Stimulated activated CD4-positive, alpha-beta T cell treated with anti-CD3 and anti-CD28 coated beads, Interleukin-12 subunit alpha, Interleukin-12 subunit beta, amount 100 ng/mL, for 48 hours (primary cell): ENCODE measurements around the gene FOXO4.

Source experiments
- DNase-seq, 3 donors: peaks; one replicate each; pipeline ENCODE4 v3.0.0-alpha.2; 2020; ENCODE audit warnings: low read depth in 2 of 3, low spot score in 1 of 3

The FOXO4 gene

DNA sequence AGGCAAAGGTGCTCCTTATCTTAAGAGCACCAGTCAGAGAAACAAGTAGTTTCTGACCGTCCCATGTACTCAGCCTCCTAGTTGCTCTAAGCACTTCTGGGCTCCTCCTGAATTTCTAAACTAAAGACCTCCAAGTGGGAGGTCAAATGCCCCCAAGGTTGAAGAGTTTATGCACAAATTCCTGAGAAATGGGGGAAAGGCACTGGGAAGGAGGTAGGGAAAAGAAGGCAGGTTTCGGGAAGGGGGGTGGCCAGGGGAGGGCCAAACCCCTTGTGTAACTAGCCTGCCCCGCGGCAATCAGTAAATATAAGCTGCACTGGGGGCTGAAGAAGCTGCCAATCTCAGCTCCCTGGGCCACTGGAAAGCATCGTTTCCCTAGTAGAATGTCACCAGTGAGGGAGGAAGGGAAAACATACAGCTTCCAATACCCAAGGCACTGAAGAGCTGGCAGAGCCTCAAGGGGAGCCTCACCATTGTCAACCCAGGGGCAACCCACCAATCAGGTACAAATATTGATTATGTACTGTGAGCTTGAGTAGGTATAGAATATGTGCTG lies 3.4 kb downstream of the FOXO4 start:
- DNase-seq = no peak

DNA sequence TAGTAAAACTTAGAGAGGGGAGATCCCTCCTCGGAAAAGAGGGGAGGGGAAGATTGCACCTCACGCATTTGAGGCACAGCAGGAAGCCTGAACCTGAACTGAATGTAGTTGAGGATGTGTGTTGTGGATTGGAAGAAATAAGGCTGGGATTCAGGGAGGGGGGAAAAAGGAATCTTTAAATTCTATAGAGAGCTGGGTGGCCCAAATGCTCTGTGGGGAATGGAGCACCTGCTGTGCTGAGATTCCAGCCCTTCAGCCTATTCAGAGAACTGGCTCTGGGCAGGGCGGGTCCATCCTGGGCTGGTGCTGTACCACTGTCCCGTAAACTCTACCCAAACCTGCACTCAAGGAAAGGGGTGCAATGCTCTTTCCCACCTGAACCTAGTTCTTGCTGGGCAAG lies 4.1 kb downstream of the FOXO4 start:
- no peak for DNase-seq

DNA sequence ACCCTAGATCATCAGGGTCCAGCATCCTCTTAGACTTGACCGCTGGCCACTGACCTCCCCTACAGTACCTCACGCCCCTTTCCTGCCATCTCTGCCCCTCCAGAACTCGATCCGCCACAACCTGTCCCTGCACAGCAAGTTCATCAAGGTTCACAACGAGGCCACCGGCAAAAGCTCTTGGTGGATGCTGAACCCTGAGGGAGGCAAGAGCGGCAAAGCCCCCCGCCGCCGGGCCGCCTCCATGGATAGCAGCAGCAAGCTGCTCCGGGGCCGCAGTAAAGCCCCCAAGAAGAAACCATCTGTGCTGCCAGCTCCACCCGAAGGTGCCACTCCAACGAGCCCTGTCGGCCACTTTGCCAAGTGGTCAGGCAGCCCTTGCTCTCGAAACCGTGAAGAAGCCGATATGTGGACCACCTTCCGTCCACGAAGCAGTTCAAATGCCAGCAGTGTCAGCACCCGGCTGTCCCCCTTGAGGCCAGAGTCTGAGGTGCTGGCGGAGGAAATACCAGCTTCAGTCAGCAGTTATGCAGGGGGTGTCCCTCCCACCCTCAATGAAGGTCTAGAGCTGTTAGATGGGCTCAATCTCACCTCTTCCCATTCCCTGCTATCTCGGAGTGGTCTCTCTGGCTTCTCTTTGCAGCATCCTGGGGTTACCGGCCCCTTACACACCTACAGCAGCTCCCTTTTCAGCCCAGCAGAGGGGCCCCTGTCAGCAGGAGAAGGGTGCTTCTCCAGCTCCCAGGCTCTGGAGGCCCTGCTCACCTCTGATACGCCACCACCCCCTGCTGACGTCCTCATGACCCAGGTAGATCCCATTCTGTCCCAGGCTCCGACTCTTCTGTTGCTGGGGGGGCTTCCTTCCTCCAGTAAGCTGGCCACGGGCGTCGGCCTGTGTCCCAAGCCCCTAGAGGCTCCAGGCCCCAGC lies 5.2 kb downstream of the FOXO4 start:
- no peak for DNase-seq

DNA sequence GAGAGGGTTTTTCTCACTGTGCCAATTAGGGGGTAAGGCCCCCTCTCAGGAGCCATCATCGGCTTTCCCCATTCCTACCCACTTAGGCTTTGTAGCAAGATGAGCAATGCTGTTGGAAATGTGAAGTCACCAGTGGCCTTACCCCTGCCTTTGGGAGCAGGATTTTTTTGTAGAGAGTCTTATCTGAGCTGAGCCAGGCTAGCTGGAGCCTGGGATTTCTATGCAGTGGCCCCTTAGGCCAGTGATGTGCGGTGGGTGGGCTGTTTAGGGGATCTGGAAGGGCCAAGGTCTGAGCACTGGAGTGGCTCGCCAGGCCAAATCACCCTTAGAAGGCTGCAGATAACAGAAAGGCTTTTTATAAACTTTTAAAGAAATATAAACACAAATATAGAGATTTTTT lies 6.6 kb downstream of the FOXO4 start:
- no peak for DNase-seq

DNA sequence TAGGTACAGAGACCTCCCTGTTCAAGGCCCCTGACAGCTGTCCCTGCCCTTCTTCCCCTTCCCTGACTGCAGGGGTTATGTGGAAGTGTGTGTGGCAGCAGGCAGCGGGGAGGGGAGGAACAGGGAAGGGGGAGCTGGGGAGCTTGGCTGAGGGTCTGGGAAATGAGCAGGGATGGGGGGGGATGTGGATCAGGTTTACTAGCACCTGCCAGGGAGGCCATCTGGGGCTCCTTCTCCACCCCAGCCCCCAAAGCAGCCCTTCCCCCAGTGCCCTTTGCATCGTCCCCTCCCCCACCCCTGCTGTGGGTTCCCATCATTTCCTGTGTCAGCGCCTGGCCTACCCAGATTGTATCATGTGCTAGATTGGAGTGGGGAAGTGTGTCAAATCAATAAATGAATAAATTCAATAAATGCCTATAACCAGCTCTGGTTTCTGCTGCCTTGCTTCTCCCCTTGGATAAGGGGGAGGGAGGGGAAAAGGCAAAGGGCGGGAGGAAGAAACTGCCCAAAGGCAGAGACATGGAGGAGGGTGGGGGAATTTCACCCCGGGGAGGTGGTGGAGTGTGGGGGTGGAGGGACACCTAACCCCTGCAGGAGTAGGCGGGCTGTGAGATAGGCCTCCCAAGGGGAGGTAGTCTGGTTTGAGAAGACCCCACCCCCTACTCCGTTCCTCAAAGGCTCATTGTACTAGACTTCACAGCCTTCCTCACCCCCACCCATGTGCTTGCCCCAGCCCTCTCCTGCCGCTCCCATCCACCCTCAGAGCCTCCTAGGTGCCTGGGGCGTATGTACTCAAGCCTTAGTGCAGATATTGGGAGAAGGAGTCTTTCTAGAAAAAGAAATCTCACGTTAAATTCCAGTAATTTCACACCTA lies 7.7 kb downstream of the FOXO4 start:
- DNase-seq = peak in 1 of 3 donors; percentile 51

DNA sequence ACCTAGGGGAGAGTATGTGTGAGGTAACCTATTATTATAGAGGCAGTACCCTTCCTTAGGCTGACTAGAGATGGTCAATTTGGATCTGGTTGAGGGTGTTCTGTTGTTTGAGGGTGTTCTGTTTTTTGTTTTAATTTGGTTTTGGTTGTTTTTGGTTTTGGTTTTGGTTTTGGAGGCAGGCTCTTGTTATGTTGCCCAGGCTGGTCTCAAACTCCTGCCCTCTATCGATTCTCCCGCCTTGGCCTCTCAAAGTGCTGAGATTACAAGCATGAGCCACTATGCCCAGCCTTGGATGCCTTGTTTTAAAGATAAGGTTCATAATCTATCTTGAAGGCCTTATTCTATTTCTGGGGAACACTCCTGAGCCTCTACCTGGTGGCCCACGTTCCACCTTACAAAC lies 10.0 kb downstream of the FOXO4 start:
- no peak for DNase-seq

DNA sequence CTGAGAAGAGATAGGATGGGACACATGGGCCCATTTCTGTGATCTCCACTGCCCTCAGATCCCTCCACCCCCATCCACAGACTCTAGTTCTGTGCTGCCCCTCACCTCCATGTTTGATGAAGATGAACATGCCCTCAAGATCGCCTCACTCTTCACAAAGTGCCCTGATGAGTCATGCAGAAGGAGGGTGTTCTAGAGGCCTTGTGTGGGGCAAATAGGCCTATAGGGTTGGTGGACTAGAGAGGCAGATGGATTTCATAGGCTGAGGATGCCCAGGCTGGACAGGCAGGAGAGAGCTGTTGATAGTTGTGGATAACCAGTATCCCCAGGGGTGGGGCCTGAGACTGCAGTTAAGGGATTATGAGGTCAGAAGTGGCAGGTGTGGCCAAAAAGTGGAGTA lies 10.8 kb downstream of the FOXO4 start, which contains the start of gene CXorf65:
Gene CXorf65, minus strand, starts transcription at position 314 of the 400 bp plus-strand sequence. Its CDS starts 184 bp downstream, at position 130.
- DNase-seq = no peak

DNA sequence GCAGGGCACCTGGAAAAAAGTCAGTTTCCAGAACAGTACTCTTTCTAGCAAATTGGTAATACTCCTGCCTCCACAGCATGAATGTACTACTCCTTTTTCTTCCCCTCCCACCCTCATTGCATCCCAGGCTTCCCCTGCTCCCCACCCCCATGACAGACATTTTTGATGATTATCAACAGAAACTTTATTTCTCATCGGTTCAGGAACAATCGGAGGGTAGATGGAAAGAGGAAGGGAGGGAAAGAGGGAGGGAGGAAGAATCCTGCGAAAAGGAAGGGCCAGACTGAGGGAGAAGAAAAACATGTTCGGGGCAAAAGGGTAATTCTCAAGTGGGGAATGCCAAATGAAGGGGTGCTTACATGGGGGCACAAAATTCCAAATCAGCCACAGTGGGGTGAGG lies 11.6 kb downstream of the FOXO4 start:
- no peak for DNase-seq

DNA sequence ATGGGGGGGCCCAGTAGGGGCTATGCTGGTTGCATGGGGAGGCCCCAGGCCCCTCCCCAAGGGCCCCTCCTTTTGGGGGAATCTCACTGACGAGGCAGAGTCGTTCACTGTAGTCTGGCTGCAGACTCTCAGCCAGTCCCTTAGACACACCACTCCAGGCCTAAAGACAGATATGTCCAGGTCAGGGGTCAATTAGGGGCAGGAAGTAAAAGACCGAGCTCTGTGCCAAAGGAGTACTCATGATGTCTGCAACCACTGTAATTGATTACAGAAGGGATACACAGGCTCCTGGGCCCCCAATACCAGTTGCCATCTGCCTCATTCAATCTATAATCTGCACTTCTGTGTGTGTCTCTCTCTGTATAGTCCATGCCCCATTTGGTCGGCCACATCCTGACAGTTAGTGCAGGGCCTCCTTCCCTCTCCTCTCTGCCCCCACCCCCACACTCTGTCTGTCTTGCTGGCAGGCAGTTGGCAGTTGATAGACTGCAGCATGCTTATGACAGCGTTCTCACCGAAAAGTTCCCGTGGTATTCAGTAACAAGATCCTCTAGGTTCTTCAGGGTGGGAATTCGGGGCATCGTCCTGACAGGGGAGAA lies 12.2 kb downstream of the FOXO4 start:
- DNase-seq = no peak

DNA sequence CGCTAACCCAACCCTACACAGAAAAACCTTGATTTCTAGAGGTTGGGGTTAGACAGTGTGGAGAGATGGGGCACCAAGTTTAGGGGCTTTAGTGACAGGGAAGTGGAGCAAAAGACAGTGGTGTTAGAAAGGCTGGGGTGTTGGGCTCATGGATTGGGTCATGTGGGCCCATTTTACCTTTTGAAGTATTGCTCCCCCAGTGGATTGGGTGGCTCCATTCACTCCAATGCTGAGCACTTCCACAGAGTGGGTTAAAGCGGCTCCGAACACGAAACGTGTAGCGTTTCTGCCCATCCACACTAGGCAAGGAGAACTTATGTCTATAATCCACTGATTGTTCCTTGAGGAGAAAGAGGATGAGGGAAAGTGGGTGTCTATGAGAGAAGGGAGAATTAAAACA lies 13.4 kb downstream of the FOXO4 start:
- DNase-seq = no peak

DNA sequence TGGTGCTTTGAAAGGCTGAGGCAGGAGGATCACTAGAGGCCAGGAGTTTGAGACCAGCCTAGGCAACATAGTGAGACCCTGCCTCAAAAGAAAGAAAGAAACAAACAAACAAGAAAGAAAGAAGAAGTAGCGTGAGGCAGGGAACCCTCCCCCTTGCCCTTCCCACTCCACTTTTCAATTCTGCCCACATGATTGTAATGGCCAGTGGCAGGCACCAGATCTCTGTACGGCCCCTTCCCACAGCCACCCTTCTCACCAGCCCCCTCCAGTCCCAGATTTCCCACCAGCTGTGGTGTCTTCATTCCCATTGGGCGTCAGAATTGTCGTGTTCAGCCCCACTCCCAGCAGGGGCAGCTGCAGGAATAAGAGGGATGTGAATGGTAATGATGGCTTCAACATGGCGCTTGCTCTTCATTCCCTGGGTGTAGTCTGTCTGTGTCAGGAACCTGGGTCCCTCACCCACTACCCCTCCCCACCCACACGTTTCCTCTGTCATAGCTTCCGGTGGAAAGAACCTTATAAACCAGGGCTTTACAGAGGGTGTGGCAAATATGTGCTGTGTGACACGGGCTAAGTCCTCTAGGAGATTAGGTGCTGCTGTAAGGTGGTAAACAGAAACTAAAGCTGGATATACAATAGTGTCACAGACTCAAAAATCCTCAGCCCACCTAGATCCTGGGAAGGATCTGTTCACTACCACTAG lies 15.6 kb downstream of the FOXO4 start, which contains the start of gene IL2RG:
Gene IL2RG, minus strand, starts transcription at position 437 of the 703 bp plus-strand sequence. Its CDS starts 38 bp downstream, at position 399.
- DNase-seq = peak; percentile 55 to 82 (median 57)

DNA sequence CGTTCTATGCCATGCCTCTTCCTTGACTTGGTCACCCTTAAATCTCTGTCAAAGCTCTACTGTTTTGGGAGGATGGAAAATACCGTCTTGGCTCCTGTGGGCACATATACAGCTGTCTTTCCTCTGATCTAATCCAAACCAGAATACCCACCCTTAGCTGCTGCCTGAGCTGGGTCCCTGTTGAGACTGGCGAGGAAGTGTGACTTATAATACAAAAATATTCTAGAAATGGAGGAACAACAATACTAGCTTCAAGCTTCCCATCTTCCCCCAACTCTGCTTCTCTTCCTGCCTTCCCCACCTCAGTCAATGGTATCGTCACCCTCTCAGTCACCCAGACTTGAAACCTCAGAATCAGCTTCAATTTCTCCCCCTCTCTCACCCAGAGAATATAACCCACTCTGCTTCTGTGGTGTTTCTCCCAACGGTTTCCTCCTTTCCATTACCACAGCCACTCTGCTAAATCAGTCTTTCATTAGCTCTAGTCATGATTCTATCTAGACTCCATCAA lies 16.3 kb downstream of the FOXO4 start:
- no peak for DNase-seq

DNA sequence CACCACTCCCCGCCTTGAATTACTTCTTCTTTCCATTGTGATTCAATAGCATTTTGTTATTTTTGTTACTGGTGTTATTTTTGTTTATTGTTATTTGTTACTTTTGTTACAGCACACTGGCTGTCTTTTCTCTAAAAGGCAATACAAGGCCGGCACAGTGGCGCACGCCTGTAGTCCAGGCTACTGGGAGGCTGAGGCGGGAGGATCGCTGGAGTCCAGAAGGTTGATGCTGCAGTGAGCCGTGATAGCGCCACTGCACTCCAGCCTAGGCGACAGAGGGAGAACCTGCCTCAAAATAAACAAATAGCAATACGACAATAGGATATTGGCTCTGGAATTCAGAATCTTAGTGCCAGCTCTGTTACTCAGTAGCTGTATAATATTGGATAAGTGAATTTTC lies 21.7 kb downstream of the FOXO4 start:
- no peak for DNase-seq

DNA sequence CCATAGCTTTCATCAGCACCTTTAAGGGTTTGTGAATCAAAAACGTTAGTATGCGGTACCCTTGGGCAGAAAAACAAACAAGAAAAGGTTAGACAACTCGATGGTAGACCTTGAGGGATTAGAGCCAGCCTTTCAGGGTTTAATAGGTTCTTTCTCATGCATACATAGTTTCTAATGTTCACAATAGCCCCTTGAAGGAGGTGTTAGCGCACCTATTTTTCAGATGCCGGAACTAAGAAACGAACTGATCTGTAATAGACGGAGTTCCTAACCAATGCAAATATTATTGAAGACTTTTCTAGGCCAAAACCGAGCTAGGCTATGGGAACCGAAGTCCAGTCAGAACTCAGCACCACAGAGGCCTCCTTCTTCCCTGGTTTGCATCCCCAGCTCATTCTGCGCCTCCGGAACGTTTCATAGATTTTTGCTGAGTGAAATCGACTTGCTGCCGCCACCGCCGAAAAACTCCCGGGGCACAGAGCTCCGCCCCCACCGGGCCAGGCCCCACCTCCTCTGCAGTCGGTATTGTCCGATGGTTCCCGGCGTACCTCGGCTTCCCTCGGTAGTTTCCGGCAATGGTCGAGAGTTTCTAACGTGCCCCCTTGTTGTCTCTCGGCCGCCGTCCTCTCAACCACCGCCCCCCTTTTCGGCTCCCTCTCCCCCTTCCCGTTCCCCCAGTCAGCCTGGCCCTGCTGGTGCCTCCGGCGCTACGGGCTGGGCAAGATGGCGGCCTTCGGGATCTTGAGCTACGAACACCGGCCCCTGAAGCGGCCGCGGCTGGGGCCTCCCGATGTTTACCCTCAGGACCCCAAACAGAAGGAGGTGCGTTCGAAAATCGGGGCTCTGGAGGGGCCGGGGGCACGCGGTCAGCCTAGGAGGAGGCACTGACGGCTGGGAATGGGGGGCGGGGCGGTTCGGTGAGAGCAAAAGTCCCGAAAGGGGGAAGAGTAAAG lies 22.7 kb downstream of the FOXO4 start, which contains the start of gene MED12:
Gene MED12, plus strand, starts transcription at position 565 of the 953 bp plus-strand sequence. Its CDS starts 159 bp downstream, at position 724.
- DNase-seq = peak; percentile 68 to 80 (median 76)

DNA sequence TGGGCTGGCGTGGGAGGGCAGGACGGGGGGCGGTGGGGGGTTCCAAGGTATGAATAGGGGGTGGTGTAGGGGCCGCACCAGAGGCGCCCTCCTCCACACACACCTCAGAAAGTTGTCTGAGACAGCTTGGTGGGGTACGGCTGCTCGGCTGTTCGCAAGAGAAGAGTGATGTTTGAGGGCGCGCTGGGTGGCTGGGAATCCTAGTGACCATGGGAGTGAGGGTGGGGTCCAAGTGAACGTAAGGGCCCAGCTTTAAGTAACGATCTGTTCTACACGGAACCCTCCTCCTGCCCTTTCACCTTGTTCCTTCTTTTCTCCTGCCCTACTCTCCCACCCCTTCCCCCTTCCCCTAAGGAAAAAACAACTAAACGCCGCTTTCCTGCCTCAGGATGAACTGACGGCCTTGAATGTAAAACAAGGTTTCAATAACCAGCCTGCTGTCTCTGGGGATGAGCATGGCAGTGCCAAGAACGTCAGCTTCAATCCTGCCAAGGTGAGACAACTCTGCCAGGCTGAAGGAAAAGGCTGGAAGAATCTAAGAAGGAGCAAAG lies 23.4 kb downstream of the FOXO4 start:
- no peak for DNase-seq

DNA sequence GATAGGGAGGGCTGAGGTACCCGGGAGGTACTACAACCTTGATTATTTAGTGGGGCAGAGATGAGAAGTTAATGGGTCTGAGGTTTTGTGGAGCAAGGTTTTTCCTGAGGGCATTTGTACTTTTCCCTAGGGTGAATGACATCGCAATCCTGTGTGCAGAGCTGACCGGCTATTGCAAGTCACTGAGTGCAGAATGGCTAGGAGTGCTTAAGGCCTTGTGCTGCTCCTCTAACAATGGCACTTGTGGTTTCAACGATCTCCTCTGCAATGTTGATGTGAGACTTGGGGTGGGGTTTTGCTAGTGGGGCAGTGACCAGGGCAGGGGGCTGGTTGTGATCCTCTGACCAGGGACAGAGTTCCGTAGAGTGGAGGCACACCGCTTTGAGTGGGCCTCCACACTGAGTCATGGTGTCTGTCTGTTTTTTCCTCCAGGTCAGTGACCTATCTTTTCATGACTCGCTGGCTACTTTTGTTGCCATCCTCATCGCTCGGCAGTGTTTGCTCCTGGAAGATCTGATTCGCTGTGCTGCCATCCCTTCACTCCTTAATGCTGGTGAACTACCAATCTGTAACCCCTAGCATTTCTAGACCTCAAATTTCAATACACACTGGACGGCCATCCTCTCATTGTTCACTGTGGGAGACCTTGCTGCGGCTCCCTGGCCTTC lies 32.6 kb downstream of the FOXO4 start:
- no peak for DNase-seq

DNA sequence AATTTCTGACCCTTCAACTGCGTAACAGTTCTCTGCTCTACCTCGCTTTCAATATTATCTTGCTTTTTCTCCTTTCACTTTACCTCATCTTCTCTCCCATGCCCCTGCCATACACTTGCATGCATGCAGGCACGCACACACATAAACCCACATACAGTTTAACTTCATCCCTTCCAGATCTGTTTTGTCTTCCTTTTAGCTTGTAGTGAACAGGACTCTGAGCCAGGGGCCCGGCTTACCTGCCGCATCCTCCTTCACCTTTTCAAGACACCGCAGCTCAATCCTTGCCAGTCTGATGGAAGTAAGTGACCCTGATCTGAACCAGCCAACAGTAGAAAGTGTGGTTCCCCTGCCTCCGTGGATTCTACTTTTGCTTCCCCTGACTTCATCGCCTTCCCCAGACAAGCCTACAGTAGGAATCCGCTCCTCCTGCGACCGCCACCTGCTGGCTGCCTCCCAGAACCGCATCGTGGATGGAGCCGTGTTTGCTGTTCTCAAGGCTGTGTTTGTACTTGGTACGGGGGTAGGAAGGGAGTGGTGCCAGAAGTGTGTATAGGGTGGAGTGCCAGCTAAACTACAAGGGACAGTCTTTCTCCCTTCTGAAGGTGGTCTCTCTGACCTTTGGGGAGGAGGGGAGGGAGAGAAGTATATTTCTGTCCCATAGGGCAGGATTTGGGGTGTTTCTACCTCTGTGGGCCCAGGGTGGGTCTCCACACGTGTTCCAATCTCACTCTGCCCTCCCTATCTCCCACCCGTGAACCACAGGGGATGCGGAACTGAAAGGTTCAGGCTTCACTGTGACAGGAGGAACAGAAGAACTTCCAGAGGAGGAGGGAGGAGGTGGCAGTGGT lies 33.5 kb downstream of the FOXO4 start:
- DNase-seq = peak; percentile 60 to 79 (median 61)
